ENCODE results near the gene CERS6. TPM values are rescaled to one million over a fixed set of nuclear protein-coding genes. Genes with fewer than 3 reads are reported as not detected.
"Not testable (repeated sequence)": the region's sequence is repeated elsewhere in the genome, so short reads cannot be mapped to it uniquely, and the experiment has no call there.

The CERS6 gene
- total and polyA plus RNA-seq, 4 donors: 26.6 to 81.0 (median 41.5) TPM

GRCh38 chr2:168491728-168492127 lies 35.7 kb downstream of the CERS6 start:
- H3K27me3 ChIP-seq (ENCODE audit: control insufficient read depth, insufficient read depth, low read length); H3K4me3 ChIP-seq (ENCODE audit: low read depth, low read length); H3K27ac ChIP-seq (ENCODE audit: low read depth, low read length); H3K9me3 ChIP-seq (ENCODE audit: control insufficient read depth, insufficient read depth, low read length); H3K4me1 ChIP-seq (ENCODE audit: control insufficient read depth, insufficient read depth, low read length); H3K36me3 ChIP-seq (ENCODE audit: control insufficient read depth, insufficient read depth, low read length); DNase-seq (ENCODE audit: low read depth in 4 of 6, low spot score in 6 of 6): not testable (repeated sequence)
- WGBS (ENCODE audit: insufficient coverage): no CpG with 5 or more reads among the region's 4 CpGs

- H3K4me3 ChIP-seq (ENCODE audit: low read depth, low read length); H3K9me3 ChIP-seq (ENCODE audit: control insufficient read depth, insufficient read depth, low read length); H3K27me3 ChIP-seq (ENCODE audit: control insufficient read depth, insufficient read depth, low read length); H3K36me3 ChIP-seq (ENCODE audit: control insufficient read depth, insufficient read depth, low read length); DNase-seq (ENCODE audit: low read depth in 4 of 6, low spot score in 6 of 6); H3K4me1 ChIP-seq (ENCODE audit: control insufficient read depth, insufficient read depth, low read length); H3K27ac ChIP-seq (ENCODE audit: low read depth, low read length): not testable (repeated sequence)
- no CpG with 5 or more reads among the region's 2 CpGs for WGBS (ENCODE audit: insufficient coverage)
Measured at GRCh38 chr2:168493219-168493618, 37.1 kb downstream of the CERS6 start.

- WGBS (ENCODE audit: insufficient coverage): 80% methylated on average over 3 of the region's 7 CpGs
- no peak for DNase-seq (ENCODE audit: low read depth in 4 of 6, low spot score in 6 of 6)
- no peak overlapping the region for H3K27ac ChIP-seq (ENCODE audit: low read depth, low read length)
- peaks cover 2% of the 10 kb centered on the region for H3K36me3 ChIP-seq (ENCODE audit: control insufficient read depth, insufficient read depth, low read length)
- no peaks in the 10 kb centered on the region for H3K9me3 ChIP-seq (ENCODE audit: control insufficient read depth, insufficient read depth, low read length)
- no peak overlapping the region for H3K4me3 ChIP-seq (ENCODE audit: low read depth, low read length)
- no peaks in the 10 kb centered on the region for H3K27me3 ChIP-seq (ENCODE audit: control insufficient read depth, insufficient read depth, low read length)
- H3K4me1 ChIP-seq (ENCODE audit: control insufficient read depth, insufficient read depth, low read length): peaks cover 3% of the 10 kb centered on the region
Measured at GRCh38 chr2:168494190-168494711, 38.2 kb downstream of the CERS6 start.

GRCh38 chr2:168495524-168495923 lies 39.5 kb downstream of the CERS6 start:
- no peaks in the 10 kb centered on the region for H3K27me3 ChIP-seq (ENCODE audit: control insufficient read depth, insufficient read depth, low read length)
- peaks cover 2% of the 10 kb centered on the region for H3K36me3 ChIP-seq (ENCODE audit: control insufficient read depth, insufficient read depth, low read length)
- no peaks in the 10 kb centered on the region for H3K9me3 ChIP-seq (ENCODE audit: control insufficient read depth, insufficient read depth, low read length)
- H3K27ac ChIP-seq (ENCODE audit: low read depth, low read length): no peak overlapping the region
- DNase-seq (ENCODE audit: low read depth in 4 of 6, low spot score in 6 of 6): no peak
- no peaks in the 10 kb centered on the region for H3K4me1 ChIP-seq (ENCODE audit: control insufficient read depth, insufficient read depth, low read length)
- 40% methylated on average over 1 of the region's 1 CpG for WGBS (ENCODE audit: insufficient coverage)
- H3K4me3 ChIP-seq (ENCODE audit: low read depth, low read length): no peak overlapping the region

- H3K4me3 ChIP-seq (ENCODE audit: low read depth, low read length): no peak overlapping the region
- WGBS (ENCODE audit: insufficient coverage): 67% methylated on average over 1 of the region's 2 CpGs
- DNase-seq (ENCODE audit: low read depth in 4 of 6, low spot score in 6 of 6): no peak
- H3K27me3 ChIP-seq (ENCODE audit: control insufficient read depth, insufficient read depth, low read length): no peaks in the 10 kb centered on the region
- peaks cover 2% of the 10 kb centered on the region for H3K36me3 ChIP-seq (ENCODE audit: control insufficient read depth, insufficient read depth, low read length)
- no peaks in the 10 kb centered on the region for H3K4me1 ChIP-seq (ENCODE audit: control insufficient read depth, insufficient read depth, low read length)
- H3K27ac ChIP-seq (ENCODE audit: low read depth, low read length): no peak overlapping the region
- H3K9me3 ChIP-seq (ENCODE audit: control insufficient read depth, insufficient read depth, low read length): no peaks in the 10 kb centered on the region
Measured at GRCh38 chr2:168496906-168497305, 40.8 kb downstream of the CERS6 start.

GRCh38 chr2:168499500-168499899 lies 43.4 kb downstream of the CERS6 start:
- H3K4me1 ChIP-seq (ENCODE audit: control insufficient read depth, insufficient read depth, low read length): no peaks in the 10 kb centered on the region
- DNase-seq (ENCODE audit: low read depth in 4 of 6, low spot score in 6 of 6): no peak
- no peaks in the 10 kb centered on the region for H3K27me3 ChIP-seq (ENCODE audit: control insufficient read depth, insufficient read depth, low read length)
- no peak overlapping the region for H3K4me3 ChIP-seq (ENCODE audit: low read depth, low read length)
- no peak overlapping the region for H3K27ac ChIP-seq (ENCODE audit: low read depth, low read length)
- peaks cover 1% of the 10 kb centered on the region for H3K36me3 ChIP-seq (ENCODE audit: control insufficient read depth, insufficient read depth, low read length)
- peaks cover 2% of the 10 kb centered on the region for H3K9me3 ChIP-seq (ENCODE audit: control insufficient read depth, insufficient read depth, low read length)
- 100% methylated on average over 1 of the region's 4 CpGs for WGBS (ENCODE audit: insufficient coverage)

GRCh38 chr2:168500516-168500915 lies 44.4 kb downstream of the CERS6 start:
- Histone ChIP-seq H3K27ac (ENCODE audit: low read depth, low read length) (no peak overlapping the region), H3K9me3 (ENCODE audit: control insufficient read depth, insufficient read depth, low read length) (peaks cover 2% of the 10 kb centered on the region)

GRCh38 chr2:168501466-168502065 lies 45.5 kb downstream of the CERS6 start:
- Histone ChIP-seq H3K36me3 (ENCODE audit: control insufficient read depth, insufficient read depth, low read length) (no peaks in the 10 kb centered on the region), H3K27ac (ENCODE audit: low read depth, low read length) (no peak overlapping the region), H3K27me3 (ENCODE audit: control insufficient read depth, insufficient read depth, low read length) (no peaks in the 10 kb centered on the region), H3K4me1 (ENCODE audit: control insufficient read depth, insufficient read depth, low read length) (no peaks in the 10 kb centered on the region), H3K9me3 (ENCODE audit: control insufficient read depth, insufficient read depth, low read length) (peaks cover 2% of the 10 kb centered on the region), H3K4me3 (ENCODE audit: low read depth, low read length) (no peak overlapping the region)
- no peak for DNase-seq (ENCODE audit: low read depth in 4 of 6, low spot score in 6 of 6)
- WGBS (ENCODE audit: insufficient coverage): no CpG with 5 or more reads among the region's 4 CpGs

More at GRCh38 chr2:168500516-168500915, 44.4 kb downstream of the CERS6 start:
- Histone ChIP-seq H3K4me3 (ENCODE audit: low read depth, low read length) (no peak overlapping the region), H3K36me3 (ENCODE audit: control insufficient read depth, insufficient read depth, low read length) (no peaks in the 10 kb centered on the region), H3K27me3 (ENCODE audit: control insufficient read depth, insufficient read depth, low read length) (no peaks in the 10 kb centered on the region), H3K4me1 (ENCODE audit: control insufficient read depth, insufficient read depth, low read length) (no peaks in the 10 kb centered on the region)
- DNase-seq (ENCODE audit: low read depth in 4 of 6, low spot score in 6 of 6): no peak

- not testable (repeated sequence) for H3K4me1 ChIP-seq (ENCODE audit: control insufficient read depth, insufficient read depth, low read length); H3K4me3 ChIP-seq (ENCODE audit: low read depth, low read length); H3K27me3 ChIP-seq (ENCODE audit: control insufficient read depth, insufficient read depth, low read length); H3K9me3 ChIP-seq (ENCODE audit: control insufficient read depth, insufficient read depth, low read length); H3K27ac ChIP-seq (ENCODE audit: low read depth, low read length); DNase-seq (ENCODE audit: low read depth in 4 of 6, low spot score in 6 of 6); H3K36me3 ChIP-seq (ENCODE audit: control insufficient read depth, insufficient read depth, low read length)
- no CpG with 5 or more reads among the region's 2 CpGs for WGBS (ENCODE audit: insufficient coverage)
Measured at GRCh38 chr2:168502852-168503251, 46.8 kb downstream of the CERS6 start.

- H3K27me3 ChIP-seq (ENCODE audit: control insufficient read depth, insufficient read depth, low read length): no peaks in the 10 kb centered on the region
- no peak for DNase-seq (ENCODE audit: low read depth in 4 of 6, low spot score in 6 of 6)
- peaks cover 2% of the 10 kb centered on the region for H3K9me3 ChIP-seq (ENCODE audit: control insufficient read depth, insufficient read depth, low read length)
- H3K4me3 ChIP-seq (ENCODE audit: low read depth, low read length): no peak overlapping the region
- no peak overlapping the region for H3K27ac ChIP-seq (ENCODE audit: low read depth, low read length)
- no peaks in the 10 kb centered on the region for H3K36me3 ChIP-seq (ENCODE audit: control insufficient read depth, insufficient read depth, low read length)
- 78% methylated on average over 3 of the region's 3 CpGs for WGBS (ENCODE audit: insufficient coverage)
- H3K4me1 ChIP-seq (ENCODE audit: control insufficient read depth, insufficient read depth, low read length): no peaks in the 10 kb centered on the region
Measured at GRCh38 chr2:168503901-168504300, 47.8 kb downstream of the CERS6 start.

Data from spinal cord (tissue), 10 donors.